GM19351 (cell line): Measurements from ENCODE around the gene GUCY2D.

Experiments
- ATAC-seq: cut with Tn5 transposase; IDR thresholded peaks from one replicate; pipeline ENCODE4 v1.9.1; 2021; ENCODE audit warnings: mild to moderate bottlenecking, moderate library complexity; ENCODE audit not compliant: unreplicated experiment

GUCY2D gene

GRCh38 chr17:7989781-7990655 is 12.4 kb upstream of the GUCY2D start:
- no peak for ATAC-seq

GRCh38 chr17:7992516-7992915 is 9.9 kb upstream of the GUCY2D start:
- ATAC-seq = no peak

GRCh38 chr17:7992924-7993323 is 9.5 kb upstream of the GUCY2D start:
- ATAC-seq = no peak

- no peak for ATAC-seq
These were observed 8.3 kb upstream of the GUCY2D start for GRCh38 chr17:7993972-7994589.

- no peak for ATAC-seq
These were observed 6.7 kb upstream of the GUCY2D start for GRCh38 chr17:7995724-7996123.

- ATAC-seq = no peak
These were observed 5.2 kb upstream of the GUCY2D start for GRCh38 chr17:7997186-7997585.

GRCh38 chr17:8002721-8003593 is 542 bp downstream of the GUCY2D start:
- no peak for ATAC-seq

- ATAC-seq = no peak
These were observed 1.3 kb downstream of the GUCY2D start for GRCh38 chr17:8003594-8004181.

- no peak for ATAC-seq
These were observed 2.5 kb downstream of the GUCY2D start for GRCh38 chr17:8004899-8005298.

- no peak for ATAC-seq
These were observed 2.9 kb downstream of the GUCY2D start for GRCh38 chr17:8005357-8005756.

- ATAC-seq = no peak
These were observed 3.7 kb downstream of the GUCY2D start for GRCh38 chr17:8005967-8006730.

- no peak for ATAC-seq
These were observed 4.6 kb downstream of the GUCY2D start for GRCh38 chr17:8006836-8007680.

GRCh38 chr17:8007836-8008235 is 5.4 kb downstream of the GUCY2D start:
- no peak for ATAC-seq

GRCh38 chr17:8012045-8012580 is 9.7 kb downstream of the GUCY2D start:
- ATAC-seq = no peak

GRCh38 chr17:8012996-8013640 is 10.7 kb downstream of the GUCY2D start:
- no peak for ATAC-seq

- ATAC-seq = no peak
These were observed 11.5 kb downstream of the GUCY2D start for GRCh38 chr17:8013731-8014557.

- ATAC-seq = no peak
These were observed 12.1 kb downstream of the GUCY2D start for GRCh38 chr17:8014558-8014850.
